ENCODE measurements around the gene FBXO8. TPM values are rescaled to one million over a fixed set of nuclear protein-coding genes. Genes with fewer than 3 reads are reported as not detected.
"Not testable (repeated sequence)": the region's sequence is repeated elsewhere in the genome, so short reads cannot be mapped to it uniquely, and the experiment has no call there.

Gene FBXO8
- total RNA-seq, 3 donors from 2014 or later, result 25.1 to 41.2 (median 35.4) TPM

DNA sequence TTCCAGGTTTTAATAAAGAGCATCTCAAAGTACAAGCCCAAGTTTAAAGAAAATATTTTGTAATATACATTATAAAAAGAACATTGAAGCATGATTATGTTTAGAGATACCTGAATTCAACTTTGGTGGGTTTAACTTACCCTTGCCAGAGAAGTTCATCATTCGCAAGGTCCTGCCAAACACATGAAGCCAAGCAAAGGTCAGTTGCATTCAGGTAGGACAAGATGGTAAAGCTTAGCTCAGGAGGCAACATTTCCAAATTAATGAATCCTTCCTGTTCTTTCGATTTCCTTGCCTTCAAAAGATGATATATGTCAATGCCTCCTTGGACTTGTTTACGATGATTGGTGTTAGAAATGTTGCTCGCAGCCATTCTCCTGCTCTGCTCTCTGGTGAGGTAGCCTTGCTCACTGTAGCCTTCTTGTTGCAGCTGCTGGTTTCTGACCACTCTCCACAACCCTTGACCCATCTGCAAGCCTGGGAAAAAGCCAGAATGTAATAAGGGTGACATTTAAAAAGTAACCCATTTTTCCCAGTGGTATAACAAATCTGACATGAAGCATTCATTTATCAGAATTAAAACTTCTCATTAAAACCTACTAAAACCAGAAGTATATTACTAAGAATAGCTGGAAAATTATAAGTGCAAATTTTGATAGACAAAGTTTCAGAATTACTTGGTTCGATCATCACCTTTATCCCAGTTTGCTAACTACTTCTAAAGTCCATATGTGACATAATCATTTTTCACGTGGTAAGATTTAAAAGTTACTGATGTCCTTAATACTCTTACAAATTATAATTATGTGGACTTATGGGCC lies 20.6 kb downstream of the FBXO8 start:
- Histone ChIP-seq H3K36me3 (ENCODE audit: low read depth) (no peaks in the 10 kb centered on the region), H3K9me3 (no peaks in the 10 kb centered on the region), H3K4me3 (no peak overlapping the region), H3K4me1 (ENCODE audit: low read depth) (peaks cover 3% of the 10 kb centered on the region)
- TF ChIP-seq, protein P1, sequence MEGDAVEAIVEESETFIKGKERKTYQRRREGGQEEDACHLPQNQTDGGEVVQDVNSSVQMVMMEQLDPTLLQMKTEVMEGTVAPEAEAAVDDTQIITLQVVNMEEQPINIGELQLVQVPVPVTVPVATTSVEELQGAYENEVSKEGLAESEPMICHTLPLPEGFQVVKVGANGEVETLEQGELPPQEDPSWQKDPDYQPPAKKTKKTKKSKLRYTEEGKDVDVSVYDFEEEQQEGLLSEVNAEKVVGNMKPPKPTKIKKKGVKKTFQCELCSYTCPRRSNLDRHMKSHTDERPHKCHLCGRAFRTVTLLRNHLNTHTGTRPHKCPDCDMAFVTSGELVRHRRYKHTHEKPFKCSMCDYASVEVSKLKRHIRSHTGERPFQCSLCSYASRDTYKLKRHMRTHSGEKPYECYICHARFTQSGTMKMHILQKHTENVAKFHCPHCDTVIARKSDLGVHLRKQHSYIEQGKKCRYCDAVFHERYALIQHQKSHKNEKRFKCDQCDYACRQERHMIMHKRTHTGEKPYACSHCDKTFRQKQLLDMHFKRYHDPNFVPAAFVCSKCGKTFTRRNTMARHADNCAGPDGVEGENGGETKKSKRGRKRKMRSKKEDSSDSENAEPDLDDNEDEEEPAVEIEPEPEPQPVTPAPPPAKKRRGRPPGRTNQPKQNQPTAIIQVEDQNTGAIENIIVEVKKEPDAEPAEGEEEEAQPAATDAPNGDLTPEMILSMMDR (IDR thresholded peaks at IDR 0.05), result no peak
- DNase-seq (no peak), ATAC-seq (no peak)
- intact Hi-C loops (cut with DNase I, micrococcal nuclease), result no loop called here

DNA sequence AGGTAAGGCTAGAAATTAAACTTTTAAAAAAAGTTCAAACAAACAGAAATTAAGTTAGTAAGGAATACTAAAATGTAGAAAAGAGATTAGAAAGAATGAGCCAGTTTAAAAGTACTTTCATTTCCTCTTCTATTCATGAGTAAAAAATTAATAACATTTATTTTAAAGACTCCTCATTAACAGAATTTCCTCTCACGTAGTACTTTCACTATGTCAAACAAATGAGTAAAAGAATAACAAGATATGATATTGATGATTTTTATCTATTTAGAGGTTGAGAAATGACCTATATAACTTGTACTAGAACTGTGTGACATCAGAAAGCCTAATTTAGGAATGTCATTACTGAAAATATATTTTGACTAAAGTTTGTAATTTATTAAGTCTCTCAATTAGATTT lies 22.0 kb downstream of the FBXO8 start:
- H3K4me3 ChIP-seq; H3K9me3 ChIP-seq; H3K4me1 ChIP-seq (ENCODE audit: low read depth); DNase-seq; ATAC-seq; H3K36me3 ChIP-seq (ENCODE audit: low read depth); intact Hi-C loops (cut with DNase I, micrococcal nuclease): not testable (repeated sequence)

DNA sequence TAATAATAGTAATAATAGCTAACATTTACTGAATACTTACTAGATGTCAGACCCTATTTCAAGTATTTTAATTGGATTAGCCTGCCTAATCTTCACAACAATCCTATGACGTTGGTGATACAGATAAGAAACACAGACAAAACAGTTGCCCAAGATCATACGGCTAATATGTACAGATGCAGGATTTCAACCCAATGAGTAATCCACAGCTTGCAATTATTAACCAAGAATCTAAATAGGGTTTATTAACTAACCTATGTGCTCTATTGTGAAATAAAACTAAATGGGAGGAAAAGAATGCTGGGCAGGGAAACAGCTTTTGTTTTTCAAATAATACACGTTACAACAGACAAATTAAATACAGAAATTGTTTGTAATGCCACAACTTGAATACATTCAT lies 23.4 kb downstream of the FBXO8 start:
- no peak for DNase-seq
- Histone ChIP-seq H3K4me1 (ENCODE audit: low read depth) (no peaks in the 10 kb centered on the region), H3K36me3 (ENCODE audit: low read depth) (no peaks in the 10 kb centered on the region)

DNA sequence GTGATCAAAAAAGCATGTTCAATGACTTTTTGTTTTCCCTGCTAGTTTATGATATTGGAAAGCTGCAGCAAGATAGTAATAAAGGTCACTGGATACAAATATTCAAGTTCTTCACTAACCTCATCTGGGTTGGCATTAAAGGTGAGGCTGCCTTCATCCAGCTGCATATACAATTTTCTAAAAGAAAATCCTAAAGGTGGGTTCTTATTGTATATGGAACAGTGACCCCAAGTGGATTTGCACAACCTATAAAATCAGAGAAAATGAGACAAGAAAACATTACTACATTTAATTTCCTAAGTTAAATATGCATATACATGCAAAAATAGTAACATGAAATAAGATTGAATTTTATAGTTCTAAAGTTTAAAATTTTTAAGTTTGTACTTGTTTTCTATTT lies 23.9 kb downstream of the FBXO8 start:
- Histone ChIP-seq H3K9me3 (no peaks in the 10 kb centered on the region), H3K36me3 (ENCODE audit: low read depth) (no peaks in the 10 kb centered on the region), H3K4me1 (ENCODE audit: low read depth) (no peaks in the 10 kb centered on the region), H3K4me3 (no peak overlapping the region)
- intact Hi-C loops (cut with DNase I, micrococcal nuclease), result no loop called here
- ATAC-seq, result no peak
- TF ChIP-seq, protein P1 (IDR thresholded peaks at IDR 0.05), result no peak
- no peak for DNase-seq

More for the DNA sequence above, 23.4 kb downstream of the FBXO8 start:
- ATAC-seq, result no peak
- Histone ChIP-seq H3K9me3 (no peaks in the 10 kb centered on the region), H3K4me3 (no peak overlapping the region)
- TF ChIP-seq, protein P1 (IDR thresholded peaks at IDR 0.05), result no peak
- intact Hi-C loops (cut with DNase I, micrococcal nuclease), result no loop called here

DNA sequence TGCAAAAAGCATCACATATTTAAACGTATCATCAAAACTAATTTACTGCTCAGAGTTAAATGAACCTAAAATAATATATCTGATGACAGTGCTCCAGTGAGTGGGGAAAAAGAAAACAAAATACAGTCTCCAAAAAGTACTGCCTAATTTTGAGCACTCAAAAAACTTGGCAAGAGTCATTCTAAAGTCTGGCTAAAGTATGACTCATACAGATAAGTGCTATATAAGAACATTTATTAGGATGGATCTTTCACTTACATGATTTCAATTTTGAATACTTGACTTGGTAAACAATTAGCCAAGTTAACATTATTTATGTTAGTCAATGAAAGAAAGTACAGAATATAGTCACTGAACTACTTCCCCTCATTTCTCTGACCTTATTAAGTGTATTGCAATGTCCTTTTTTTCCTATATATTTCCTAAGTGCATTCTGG lies 27.2 kb downstream of the FBXO8 start:
- H3K4me1 ChIP-seq (ENCODE audit: low read depth), result no peaks in the 10 kb centered on the region
- H3K36me3 ChIP-seq (ENCODE audit: low read depth), result no peaks in the 10 kb centered on the region
- no peaks in the 10 kb centered on the region for H3K9me3 ChIP-seq
- no peak overlapping the region for H3K4me3 ChIP-seq
- intact Hi-C loops (cut with DNase I, micrococcal nuclease), result no loop called here
- TF ChIP-seq, protein P1 (IDR thresholded peaks at IDR 0.05), result no peak
- DNase-seq, result no peak
- ATAC-seq, result no peak

DNA sequence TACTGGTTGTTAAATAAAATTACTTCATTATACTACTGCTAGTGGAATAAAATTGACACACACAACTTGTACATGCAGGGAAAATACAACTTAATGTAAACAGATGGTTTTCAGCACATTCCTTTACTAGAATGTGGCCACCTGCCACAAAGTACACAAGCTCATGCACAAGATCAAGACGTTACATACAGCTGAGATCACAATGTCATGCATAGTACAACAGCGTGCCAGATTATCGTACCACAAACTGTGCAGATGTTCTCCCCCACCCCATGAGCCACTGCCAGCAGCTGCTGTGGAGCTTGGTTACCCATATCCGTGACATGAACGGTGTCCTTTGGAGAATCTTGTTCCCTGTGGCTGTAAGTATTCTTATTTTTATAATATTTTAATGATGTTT lies 27.7 kb downstream of the FBXO8 start:
- Histone ChIP-seq H3K9me3 (no peaks in the 10 kb centered on the region), H3K36me3 (ENCODE audit: low read depth) (no peaks in the 10 kb centered on the region), H3K4me1 (ENCODE audit: low read depth) (no peaks in the 10 kb centered on the region), H3K4me3 (no peak overlapping the region)
- no peak for DNase-seq
- TF ChIP-seq, protein P1 (IDR thresholded peaks at IDR 0.05), result no peak
- intact Hi-C loops (cut with DNase I, micrococcal nuclease), result no loop called here
- ATAC-seq, result no peak
